Measurements from ENCODE around the gene BCL2A1. TPM values are rescaled to one million over a fixed set of nuclear protein-coding genes. Genes with fewer than 3 reads are reported as not detected.
"Not testable (repeated sequence)": the region's sequence is repeated elsewhere in the genome, so short reads cannot be mapped to it uniquely, and the experiment has no call there.

BCL2A1 gene
- total RNA-seq, 1 donor from 2014 or later = 0.26 TPM

- Histone ChIP-seq H3K27me3 (ENCODE audit: control insufficient read depth, insufficient read depth, low read length) (no peaks in the 10 kb centered on the region), H3K36me3 (ENCODE audit: control insufficient read depth, insufficient read depth, low read length) (no peaks in the 10 kb centered on the region), H3K4me3 (ENCODE audit: low read depth, low read length) (no peak overlapping the region)
- no peak for TF ChIP-seq CTCF (IDR thresholded peaks at IDR 0.05; ENCODE audit: insufficient read depth, low read length, severe bottlenecking)
- DNase-seq (ENCODE audit: low read depth) (peak; percentile 61), FAIRE-seq (no peak)
Observed at GRCh38 chr15:79943820-79944219, 27.2 kb downstream of the BCL2A1 start.

- Histone ChIP-seq H3K27me3 (ENCODE audit: control insufficient read depth, insufficient read depth, low read length) (no peaks in the 10 kb centered on the region), H3K36me3 (ENCODE audit: control insufficient read depth, insufficient read depth, low read length) (no peaks in the 10 kb centered on the region), H3K4me3 (ENCODE audit: low read depth, low read length) (no peak overlapping the region)
- TF ChIP-seq CTCF (IDR thresholded peaks at IDR 0.05; ENCODE audit: insufficient read depth, low read length, severe bottlenecking) = no peak
- DNase-seq (ENCODE audit: low read depth) = peak; percentile 51
- no peak for FAIRE-seq
Observed at GRCh38 chr15:79942741-79943481, 28.1 kb downstream of the BCL2A1 start.

GRCh38 chr15:79939399-79939798 lies 31.6 kb downstream of the BCL2A1 start:
- no peak overlapping the region for H3K4me3 ChIP-seq (ENCODE audit: low read depth, low read length)
- no peaks in the 10 kb centered on the region for H3K27me3 ChIP-seq (ENCODE audit: control insufficient read depth, insufficient read depth, low read length)
- FAIRE-seq = no peak
- DNase-seq (ENCODE audit: low read depth) = no peak
- no peak for TF ChIP-seq CTCF (IDR thresholded peaks at IDR 0.05; ENCODE audit: insufficient read depth, low read length, severe bottlenecking)
- H3K36me3 ChIP-seq (ENCODE audit: control insufficient read depth, insufficient read depth, low read length) = no peaks in the 10 kb centered on the region

GRCh38 chr15:79938143-79938542 lies 32.9 kb downstream of the BCL2A1 start:
- no peak for TF ChIP-seq CTCF (IDR thresholded peaks at IDR 0.05; ENCODE audit: insufficient read depth, low read length, severe bottlenecking)
- no peak for FAIRE-seq
- H3K36me3 ChIP-seq (ENCODE audit: control insufficient read depth, insufficient read depth, low read length) = no peaks in the 10 kb centered on the region
- H3K4me3 ChIP-seq (ENCODE audit: low read depth, low read length) = no peak overlapping the region
- DNase-seq (ENCODE audit: low read depth) = no peak
- no peaks in the 10 kb centered on the region for H3K27me3 ChIP-seq (ENCODE audit: control insufficient read depth, insufficient read depth, low read length)

- H3K4me3 ChIP-seq (ENCODE audit: low read depth, low read length); H3K36me3 ChIP-seq (ENCODE audit: control insufficient read depth, insufficient read depth, low read length); FAIRE-seq; DNase-seq (ENCODE audit: low read depth); H3K27me3 ChIP-seq (ENCODE audit: control insufficient read depth, insufficient read depth, low read length): not testable (repeated sequence)
Observed at GRCh38 chr15:79935556-79936201, 35.3 kb downstream of the BCL2A1 start.

- H3K4me3 ChIP-seq (ENCODE audit: low read depth, low read length) = no peak overlapping the region
- H3K27me3 ChIP-seq (ENCODE audit: control insufficient read depth, insufficient read depth, low read length) = no peaks in the 10 kb centered on the region
- FAIRE-seq (no peak), DNase-seq (ENCODE audit: low read depth) (no peak)
- no peak for TF ChIP-seq CTCF (IDR thresholded peaks at IDR 0.05; ENCODE audit: insufficient read depth, low read length, severe bottlenecking)
- H3K36me3 ChIP-seq (ENCODE audit: control insufficient read depth, insufficient read depth, low read length) = no peaks in the 10 kb centered on the region
Observed at GRCh38 chr15:79933231-79933630, 37.8 kb downstream of the BCL2A1 start.

Data from bronchial epithelial cell (primary cell).